Measurements from ENCODE around the gene CAPS2. TPM values are rescaled to one million over a fixed set of nuclear protein-coding genes. Genes with fewer than 3 reads are reported as not detected.
"Not testable (repeated sequence)": the region's sequence is repeated elsewhere in the genome, so short reads cannot be mapped to it uniquely, and the experiment has no call there.

Gene CAPS2
- total and polyA plus RNA-seq, 2 experiments from 2014 or later = 2.6 to 3.7 TPM

GRCh38 chr12:75354011-75354410 lies 23.9 kb upstream of the CAPS2 start:
- H2AFZ ChIP-seq = no peak overlapping the region
- TF ChIP-seq EZH2 (IDR thresholded peaks at IDR 0.05; ENCODE audit: borderline replicate concordance) (no peak), CTCF (IDR thresholded peaks at IDR 0.05; ENCODE audit: poor library complexity) (no peak), EZH2phosphoT487 (IDR thresholded peaks at IDR 0.05; ENCODE audit: low read depth, severe bottlenecking, unreplicated experiment) (no peak)
- H3K79me2 ChIP-seq = no peaks in the 10 kb centered on the region
- H4K20me1 ChIP-seq (ENCODE audit: insufficient read depth, poor library complexity, severe bottlenecking) = no peaks in the 10 kb centered on the region
- no peaks in the 10 kb centered on the region for H3K9me3 ChIP-seq (ENCODE audit: low read depth)
- no peaks in the 10 kb centered on the region for H3K4me1 ChIP-seq (ENCODE audit: insufficient read depth)
- no peaks in the 10 kb centered on the region for H3K36me3 ChIP-seq (replicated peaks; ENCODE audit: insufficient read depth, low read depth)
- H3K4me3 ChIP-seq = no peak overlapping the region
- H3K27ac ChIP-seq = no peak overlapping the region
- no peaks in the 10 kb centered on the region for H3K9me2 ChIP-seq (replicated peaks; ENCODE audit: insufficient read depth)
- H3K27me3 ChIP-seq = no peaks in the 10 kb centered on the region
- no peak for DNase-seq (ENCODE audit: low spot score)
- no peak overlapping the region for H3K4me2 ChIP-seq

- Histone ChIP-seq H4K20me1 (ENCODE audit: insufficient read depth, poor library complexity, severe bottlenecking) (no peaks in the 10 kb centered on the region), H3K4me1 (ENCODE audit: insufficient read depth) (no peaks in the 10 kb centered on the region), H3K4me3 (no peak overlapping the region), H3K9me2 (replicated peaks; ENCODE audit: insufficient read depth) (no peaks in the 10 kb centered on the region), H3K4me2 (no peak overlapping the region), H3K36me3 (replicated peaks; ENCODE audit: insufficient read depth, low read depth) (no peaks in the 10 kb centered on the region), H3K9me3 (ENCODE audit: low read depth) (no peaks in the 10 kb centered on the region), H3K79me2 (no peaks in the 10 kb centered on the region), H2AFZ (no peak overlapping the region), H3K27ac (no peak overlapping the region), H3K27me3 (no peaks in the 10 kb centered on the region)
- WGBS (ENCODE audit: low lambda C conversion rate, missing lambda C conversion rate) = 90% methylated on average over 2 of the region's 2 CpGs
- no peak for TF ChIP-seq EZH2phosphoT487 (IDR thresholded peaks at IDR 0.05; ENCODE audit: low read depth, severe bottlenecking, unreplicated experiment)
- no peak for DNase-seq (ENCODE audit: low spot score)
These were observed 20.3 kb upstream of the CAPS2 start for GRCh38 chr12:75350413-75350812.

- Histone ChIP-seq H3K79me2 (no peaks in the 10 kb centered on the region), H3K9me3 (ENCODE audit: low read depth) (no peaks in the 10 kb centered on the region), H2AFZ (no peak overlapping the region), H3K9me2 (replicated peaks; ENCODE audit: insufficient read depth) (no peaks in the 10 kb centered on the region), H3K27me3 (no peaks in the 10 kb centered on the region), H3K4me3 (no peak overlapping the region), H3K4me2 (no peak overlapping the region), H3K27ac (no peak overlapping the region), H3K4me1 (ENCODE audit: insufficient read depth) (no peaks in the 10 kb centered on the region), H3K36me3 (replicated peaks; ENCODE audit: insufficient read depth, low read depth) (no peaks in the 10 kb centered on the region), H4K20me1 (ENCODE audit: insufficient read depth, poor library complexity, severe bottlenecking) (no peaks in the 10 kb centered on the region)
- DNase-seq (ENCODE audit: low spot score) = no peak
- WGBS (ENCODE audit: low lambda C conversion rate, missing lambda C conversion rate) = 93% methylated on average over 4 of the region's 4 CpGs
- TF ChIP-seq EZH2phosphoT487 (IDR thresholded peaks at IDR 0.05; ENCODE audit: low read depth, severe bottlenecking, unreplicated experiment) (no peak), CTCF (IDR thresholded peaks at IDR 0.05; ENCODE audit: poor library complexity) (no peak), EZH2 (IDR thresholded peaks at IDR 0.05; ENCODE audit: borderline replicate concordance) (no peak)
These were observed 19.8 kb upstream of the CAPS2 start for GRCh38 chr12:75349946-75350345.

GRCh38 chr12:75346215-75346614 lies 16.1 kb upstream of the CAPS2 start:
- not testable (repeated sequence) for H3K4me2 ChIP-seq; H3K27me3 ChIP-seq; H2AFZ ChIP-seq; H3K27ac ChIP-seq; H3K9me3 ChIP-seq (ENCODE audit: low read depth); DNase-seq (ENCODE audit: low spot score); H4K20me1 ChIP-seq (ENCODE audit: insufficient read depth, poor library complexity, severe bottlenecking); H3K4me1 ChIP-seq (ENCODE audit: insufficient read depth); H3K36me3 ChIP-seq (replicated peaks; ENCODE audit: insufficient read depth, low read depth); H3K9me2 ChIP-seq (replicated peaks; ENCODE audit: insufficient read depth); H3K79me2 ChIP-seq; H3K4me3 ChIP-seq
- WGBS (ENCODE audit: low lambda C conversion rate, missing lambda C conversion rate) = 96% methylated on average over 6 of the region's 6 CpGs

- Histone ChIP-seq H3K27ac (no peak overlapping the region), H3K4me3 (no peak overlapping the region), H3K4me2 (no peak overlapping the region), H3K79me2 (no peaks in the 10 kb centered on the region), H3K9me3 (ENCODE audit: low read depth) (no peaks in the 10 kb centered on the region), H3K4me1 (ENCODE audit: insufficient read depth) (no peaks in the 10 kb centered on the region), H3K27me3 (no peaks in the 10 kb centered on the region), H3K36me3 (replicated peaks; ENCODE audit: insufficient read depth, low read depth) (no peaks in the 10 kb centered on the region), H4K20me1 (ENCODE audit: insufficient read depth, poor library complexity, severe bottlenecking) (no peaks in the 10 kb centered on the region), H3K9me2 (replicated peaks; ENCODE audit: insufficient read depth) (no peaks in the 10 kb centered on the region), H2AFZ (no peak overlapping the region)
- no peak for DNase-seq (ENCODE audit: low spot score)
- TF ChIP-seq CTCF (IDR thresholded peaks at IDR 0.05; ENCODE audit: poor library complexity) (no peak), EZH2 (IDR thresholded peaks at IDR 0.05; ENCODE audit: borderline replicate concordance) (no peak), EZH2phosphoT487 (IDR thresholded peaks at IDR 0.05; ENCODE audit: low read depth, severe bottlenecking, unreplicated experiment) (no peak)
- 85% methylated on average over 2 of the region's 2 CpGs for WGBS (ENCODE audit: low lambda C conversion rate, missing lambda C conversion rate)
These were observed 15.4 kb upstream of the CAPS2 start for GRCh38 chr12:75345531-75345930.
